K562 (cell line): ENCODE measurements around the gene JMJD1C. TPM values are rescaled to one million over a fixed set of nuclear protein-coding genes. Genes with fewer than 3 reads are reported as not detected.

Experiments used
- CCNT2 ChIP-seq: IDR thresholded peaks from 2 replicates; pipeline ENCODE4 v1.6.1; 2011; ENCODE audit warnings: borderline replicate concordance, low read depth, mild to moderate bottlenecking, moderate library complexity, mixed read lengths, low read length; ENCODE audit not compliant: insufficient read length; ENCODE audit errors: extremely low read depth
- CTBP1 ChIP-seq: fragments of 450-650 bp; IDR thresholded peaks from 2 replicates; pipeline ENCODE4 v1.6.1; 2016; ENCODE audit warnings: borderline replicate concordance
- DDX20 ChIP-seq: fragments of 450-650 bp; IDR thresholded peaks from 2 replicates; pipeline ENCODE4 v1.6.1; 2016; ENCODE audit warnings: missing genetic modification characterization, low read depth, mild to moderate bottlenecking, missing compliant biosample characterization, moderate library complexity
- DIDO1 ChIP-seq: fragments of 450-650 bp; IDR thresholded peaks from 2 replicates; pipeline ENCODE4 v1.6.1; 2016; ENCODE audit warnings: low read depth, missing biosample characterization, missing genetic modification characterization
- ELF4 ChIP-seq: fragments of 450-650 bp; formaldehyde crosslinking; IDR thresholded peaks from 2 replicates; pipeline ENCODE4 v1.4.0; 2022; ENCODE audit warnings: missing genetic modification characterization
- HMG20A ChIP-seq: fragments of 450-650 bp; formaldehyde crosslinking; conservative IDR thresholded peaks from 2 replicates; pipeline ENCODE4 v1.4.0; 2020; ENCODE audit warnings: mild to moderate bottlenecking, mixed read lengths
- MCM3 ChIP-seq: fragments of 450-650 bp; IDR thresholded peaks from 2 replicates; pipeline ENCODE4 v1.6.1; 2016
- MED1 ChIP-seq: sonication (generic); formaldehyde crosslinking; IDR thresholded peaks from 2 replicates; pipeline ENCODE4 v1.8.1; 2023; ENCODE audit warnings: missing genetic modification reagents, borderline replicate concordance
- SRSF9 ChIP-seq: fragments of 200-400 bp; formaldehyde crosslinking; IDR thresholded peaks from 2 replicates; pipeline ENCODE4 v1.6.1; 2017; ENCODE audit warnings: low read depth, low read length, borderline replicate concordance
- TBL1XR1 ChIP-seq, 2 experiments: IDR thresholded peaks; 2 replicates each; pipeline ENCODE4 v1.6.1; 2012; ENCODE audit warnings: improper control_type of control experiment in 2 of 2, low read length in 2 of 2, mild to moderate bottlenecking in 1 of 2
- TBP ChIP-seq: optimal IDR thresholded peaks from 2 replicates; pipeline ENCODE3; 2011; ENCODE audit warnings: low read depth, low read length, improper control_type of control experiment
- TCF7L2 ChIP-seq: fragments of 150-350 bp; IDR thresholded peaks from 2 replicates; pipeline ENCODE4 v1.6.1; 2016; ENCODE audit warnings: low read depth, mild to moderate bottlenecking, low read length, moderate library complexity
- XRCC4 ChIP-seq: IDR thresholded peaks from one replicate; pipeline ENCODE4 v1.6.1; 2011; ENCODE audit not compliant: insufficient read depth, insufficient read length; ENCODE audit errors: extremely low read depth
- XRCC5 ChIP-seq: fragments of 200-400 bp; formaldehyde crosslinking; IDR thresholded peaks from 2 replicates; pipeline ENCODE4 v1.6.1; 2017; ENCODE audit warnings: low read depth, mild to moderate bottlenecking, low read length
- ZFP36 ChIP-seq: fragments of 150-350 bp; IDR thresholded peaks from 2 replicates; pipeline ENCODE4 v1.6.1; 2018; ENCODE audit warnings: low read length, low read depth; ENCODE audit not compliant: partially characterized antibody
- ZNF134 ChIP-seq: fragments of 250-450 bp; sonication (Bioruptor Pico); conservative IDR thresholded peaks from 2 replicates; pipeline ENCODE4 v1.4.0; 2020
- polyA plus RNA-seq, 8 experiments: library from polyadenylated mRNA; depleted of rRNA in 4 of 8; stranded (reverse) in 5 of 8; unstranded in 3 of 8; fragments of >200 nt; fragmentation: Nextera tagmentation in 2 of 8; fragmentation: Illumina TruSeq in 1 of 8; extraction: Ambion mirVana in 2 of 8; extraction: Trizol in 1 of 8; gene quantifications; 2 replicates each; pipeline versions ENCODE4 v1.2.1 to v1.2.3, GENCODE V29; 2011 to 2014; ENCODE audit warnings: inconsistent platforms in 1 of 8, missing spikeins in 1 of 8
- total RNA-seq, 7 experiments: library from RNA; depleted of rRNA in 6 of 7; stranded (reverse); fragments of >200 nt in 6 of 7; fragmentation: Illumina TruSeq in 2 of 7; extraction: Trizol in 2 of 7; gene quantifications; 2 replicates each; pipeline versions ENCODE4 v1.2.1 to v1.2.3, GENCODE V29; 2011 to 2021; ENCODE audit warnings: low replicate concordance in 1 of 7
- TF ChIP-seq, protein P1 (sequence below): fragments of 250-450 bp; sonication (Bioruptor Pico); IDR thresholded peaks from 2 replicates; pipeline ENCODE4 v1.5.0; 2021; ENCODE audit warnings: mild to moderate bottlenecking, moderate library complexity
- TF ChIP-seq, protein P2 (sequence below), 2 experiments: IDR thresholded peaks; 2 replicates each; pipeline ENCODE4 v1.6.1; 2011; ENCODE audit warnings: borderline replicate concordance in 1 of 2, control low read depth in 1 of 2, low read depth in 1 of 2, low read length in 1 of 2, mild to moderate bottlenecking in 1 of 2, mixed read lengths in 1 of 2, moderate library complexity in 1 of 2; ENCODE audit not compliant: insufficient read depth in 1 of 2, insufficient read length in 1 of 2, poor library complexity in 1 of 2, severe bottlenecking in 1 of 2; ENCODE audit errors: extremely low read depth in 1 of 2
- TF ChIP-seq, protein P3 (sequence below): fragments of 450-650 bp; conservative IDR thresholded peaks from 2 replicates; pipeline ENCODE4 v1.6.1; 2016; ENCODE audit warnings: missing genetic modification characterization, low read depth, mild to moderate bottlenecking, missing compliant biosample characterization, moderate library complexity
- TF ChIP-seq, protein P4 (sequence below): fragments of 250-450 bp; sonication (Bioruptor Pico); IDR thresholded peaks from 2 replicates; pipeline ENCODE4 v1.5.0; 2021

Gene JMJD1C
- total and polyA plus RNA-seq, 9 of the 15 experiments (the other 6 are each of a cell fraction or from before 2014, with no cell fraction given), result 25.3 to 68.0 (median 47.2) TPM

DNA sequence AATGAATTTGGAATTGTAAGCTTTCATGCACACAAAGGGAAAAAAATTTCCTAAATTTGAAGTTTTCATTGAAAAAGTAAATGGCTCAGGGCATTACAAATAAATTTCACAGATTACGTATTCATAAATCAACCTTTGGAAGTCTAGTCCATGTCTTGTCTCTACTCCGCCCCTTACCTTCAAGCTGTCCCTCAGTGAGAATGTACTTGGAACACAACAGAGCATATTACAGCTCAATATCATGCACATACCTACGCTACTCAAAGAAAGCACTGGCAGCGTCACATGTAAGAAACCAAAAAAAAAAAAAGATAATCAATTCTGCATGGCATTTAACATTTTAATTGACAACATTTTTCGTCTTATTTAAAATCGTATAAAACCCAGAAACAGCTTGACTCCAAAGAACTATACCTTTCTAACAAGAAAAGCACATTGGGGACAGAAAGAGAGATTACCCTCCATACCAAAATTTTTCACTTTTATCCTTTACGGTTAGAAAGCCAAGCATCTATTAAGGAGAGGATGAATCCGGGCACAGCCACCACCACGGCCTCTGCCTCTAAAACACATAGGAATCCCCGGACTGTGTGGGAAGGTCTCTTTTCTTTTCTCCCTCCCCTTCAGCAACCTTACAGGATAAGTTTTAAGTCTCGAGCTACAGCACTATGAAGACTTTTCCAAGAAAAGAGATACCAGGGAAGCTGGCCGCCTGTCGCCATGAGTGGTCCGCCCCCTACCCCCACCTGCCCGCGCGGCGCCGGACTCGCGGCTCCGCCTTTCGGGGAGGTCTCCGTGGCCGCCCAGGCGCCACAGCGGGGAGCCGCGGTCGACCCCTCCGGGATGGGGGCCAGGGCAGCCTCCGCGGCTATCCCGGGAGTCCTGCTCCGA, 1.1 kb downstream of the JMJD1C start (continued):
- TF ChIP-seq ELF4 (no peak), HMG20A (no peak), XRCC4 (no peak), MED1 (CRISPR knock-in tag) (no peak), TBP (peak; percentile 35), SRSF9 (no peak), MCM3 (no peak), DIDO1 (no peak), DDX20 (no peak), XRCC5 (no peak), TBL1XR1 (IDR thresholded peaks at IDR 0.05; ENCODE audit: low read length in 2 of 2) (0 out of 4 replicates have a peak, but pooled peaks of 1 of the 2 experiments have one; percentile 27), CCNT2 (peak; percentile 38), CTBP1 (0 out of 2 replicates have a peak, but pooled peaks have one; percentile 75), TCF7L2 (no peak), ZFP36 (no peak), ZNF134 (CRISPR knock-in tag) (no peak)
- TF ChIP-seq, protein P1, sequence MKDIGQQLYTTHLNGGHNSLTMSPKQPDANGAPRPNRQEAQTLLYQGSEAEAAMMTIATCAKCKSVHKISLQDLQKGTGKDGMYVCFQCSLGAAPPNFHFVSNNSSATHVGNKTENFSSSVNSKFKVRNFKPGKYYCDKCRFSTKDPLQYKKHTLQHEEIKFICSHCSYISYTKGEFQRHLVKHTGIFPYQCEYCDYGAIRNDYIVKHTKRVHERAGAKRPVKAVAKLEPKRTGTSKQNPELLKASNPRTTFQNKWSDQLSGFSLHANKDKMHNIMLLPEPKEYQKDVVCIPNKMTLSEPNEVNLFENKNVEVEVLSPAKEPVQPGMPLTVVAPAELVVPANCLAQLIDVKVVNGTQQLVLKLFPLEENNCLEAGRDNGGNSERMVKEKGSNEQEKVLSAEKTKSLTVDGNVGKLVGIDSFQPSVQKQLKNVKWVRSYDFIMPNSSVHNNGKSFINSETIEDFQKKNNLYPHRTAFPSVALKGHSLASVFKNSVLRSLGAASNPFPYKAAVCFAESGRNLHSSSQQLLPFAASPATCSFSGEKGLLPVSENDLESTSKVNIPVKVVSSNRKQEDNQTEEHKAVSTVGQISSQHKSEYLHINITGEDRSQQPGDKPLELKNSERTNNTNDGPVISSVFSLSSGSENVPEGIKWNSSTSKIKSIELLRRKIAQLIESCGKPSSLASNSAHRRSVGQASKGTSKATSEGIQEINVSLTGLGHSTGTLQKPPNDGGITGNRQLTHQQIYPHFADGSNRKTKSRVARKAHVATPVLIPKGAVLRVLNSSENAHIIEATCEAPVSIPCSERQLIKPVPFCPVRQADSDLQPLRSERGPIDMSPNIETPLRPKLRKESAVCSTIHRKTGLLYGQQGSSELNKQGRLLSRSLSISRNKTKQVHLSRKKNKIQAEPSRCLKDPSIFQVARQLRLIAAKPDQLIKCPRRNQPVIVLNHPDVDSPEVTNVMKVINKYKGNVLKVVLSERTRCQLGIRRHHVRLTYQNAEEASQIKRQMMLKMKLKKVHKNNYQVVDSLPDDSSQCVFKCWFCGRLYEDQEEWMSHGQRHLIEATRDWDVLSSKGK (CRISPR knock-in tag), result no peak
- TF ChIP-seq, protein P2, sequence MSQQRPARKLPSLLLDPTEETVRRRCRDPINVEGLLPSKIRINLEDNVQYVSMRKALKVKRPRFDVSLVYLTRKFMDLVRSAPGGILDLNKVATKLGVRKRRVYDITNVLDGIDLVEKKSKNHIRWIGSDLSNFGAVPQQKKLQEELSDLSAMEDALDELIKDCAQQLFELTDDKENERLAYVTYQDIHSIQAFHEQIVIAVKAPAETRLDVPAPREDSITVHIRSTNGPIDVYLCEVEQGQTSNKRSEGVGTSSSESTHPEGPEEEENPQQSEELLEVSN (IDR thresholded peaks at IDR 0.05; ENCODE audit: borderline replicate concordance in 1 of 2, extremely low read depth in 1 of 2, insufficient read depth in 1 of 2, insufficient read length in 1 of 2, low read depth in 1 of 2, low read length in 1 of 2, poor library complexity in 1 of 2, severe bottlenecking in 1 of 2), result no peak
- TF ChIP-seq, protein P3, sequence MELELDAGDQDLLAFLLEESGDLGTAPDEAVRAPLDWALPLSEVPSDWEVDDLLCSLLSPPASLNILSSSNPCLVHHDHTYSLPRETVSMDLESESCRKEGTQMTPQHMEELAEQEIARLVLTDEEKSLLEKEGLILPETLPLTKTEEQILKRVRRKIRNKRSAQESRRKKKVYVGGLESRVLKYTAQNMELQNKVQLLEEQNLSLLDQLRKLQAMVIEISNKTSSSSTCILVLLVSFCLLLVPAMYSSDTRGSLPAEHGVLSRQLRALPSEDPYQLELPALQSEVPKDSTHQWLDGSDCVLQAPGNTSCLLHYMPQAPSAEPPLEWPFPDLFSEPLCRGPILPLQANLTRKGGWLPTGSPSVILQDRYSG (tag), result no peak
- TF ChIP-seq, protein P4, sequence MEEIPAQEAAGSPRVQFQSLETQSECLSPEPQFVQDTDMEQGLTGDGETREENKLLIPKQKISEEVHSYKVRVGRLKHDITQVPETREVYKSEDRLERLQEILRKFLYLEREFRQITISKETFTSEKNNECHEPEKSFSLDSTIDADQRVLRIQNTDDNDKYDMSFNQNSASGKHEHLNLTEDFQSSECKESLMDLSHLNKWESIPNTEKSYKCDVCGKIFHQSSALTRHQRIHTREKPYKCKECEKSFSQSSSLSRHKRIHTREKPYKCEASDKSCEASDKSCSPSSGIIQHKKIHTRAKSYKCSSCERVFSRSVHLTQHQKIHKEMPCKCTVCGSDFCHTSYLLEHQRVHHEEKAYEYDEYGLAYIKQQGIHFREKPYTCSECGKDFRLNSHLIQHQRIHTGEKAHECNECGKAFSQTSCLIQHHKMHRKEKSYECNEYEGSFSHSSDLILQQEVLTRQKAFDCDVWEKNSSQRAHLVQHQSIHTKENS (CRISPR knock-in tag), result no peak
